HEK293 (cell line): ENCODE data around the gene MSRB3.

Experiments
- CTCF ChIP-seq: fragments of 450-650 bp; formaldehyde crosslinking; IDR thresholded peaks from 2 replicates; pipeline ENCODE4 v1.5.1; 2016; ENCODE audit warnings: missing biosample characterization, missing genetic modification characterization
- PBX3 ChIP-seq: sonication (generic); formaldehyde crosslinking; IDR thresholded peaks from 2 replicates; pipeline ENCODE4 v1.8.1; 2022; ENCODE audit warnings: mild to moderate bottlenecking, moderate library complexity, missing genetic modification reagents
- SETDB1 ChIP-seq: IDR thresholded peaks from one replicate; pipeline ENCODE4 v1.6.1; 2017; ENCODE audit warnings: mild to moderate bottlenecking, low read length, moderate library complexity, mixed read lengths; ENCODE audit not compliant: insufficient read length
- TCF7L2 ChIP-seq: IDR thresholded peaks from 2 replicates; pipeline ENCODE4 v1.6.1; 2011; ENCODE audit warnings: low read depth, mild to moderate bottlenecking, inconsistent platforms, low read length, moderate library complexity, borderline replicate concordance
- ZNF184 ChIP-seq: fragments of 450-650 bp; IDR thresholded peaks from 2 replicates; pipeline ENCODE4 v1.5.1; 2018; ENCODE audit warnings: missing biosample characterization, mild to moderate bottlenecking, missing genetic modification characterization
- ZNF274 ChIP-seq, 2 experiments: fragments of 200-500 bp in 1 of 2; fragments of 450-650 bp in 1 of 2; sonication (Bioruptor generic) in 1 of 2; formaldehyde crosslinking in 1 of 2; IDR thresholded peaks; 2 replicates each; pipeline versions ENCODE4 v1.5.1 to v1.6.1; 2014 to 2016; ENCODE audit warnings: borderline replicate concordance in 1 of 2, inconsistent platforms in 1 of 2, low read length in 1 of 2, missing biosample characterization in 1 of 2, missing genetic modification characterization in 1 of 2
- ZNF701 ChIP-seq: fragments of 450-650 bp; formaldehyde crosslinking; IDR thresholded peaks from 2 replicates; pipeline ENCODE4 v1.5.1; 2016; ENCODE audit warnings: missing biosample characterization, missing genetic modification characterization
- ZNF768 ChIP-seq: fragments of 450-650 bp; formaldehyde crosslinking; IDR thresholded peaks from 2 replicates; pipeline ENCODE4 v1.5.1; 2018; ENCODE audit warnings: missing biosample characterization, mild to moderate bottlenecking, missing genetic modification characterization
- ZNF785 ChIP-seq: fragments of 450-650 bp; formaldehyde crosslinking; IDR thresholded peaks from 2 replicates; pipeline ENCODE4 v1.5.1; 2016; ENCODE audit warnings: missing biosample characterization, missing genetic modification characterization

- TF ChIP-seq SETDB1 = no peak
- TF ChIP-seq ZNF274 (IDR thresholded peaks at IDR 0.05; ENCODE audit: low read length) = no peak
- TF ChIP-seq ZNF274 (tag by site-specific recombination; IDR thresholded peaks at IDR 0.05; ENCODE audit: borderline replicate concordance) = no peak
- TF ChIP-seq CTCF (tag by site-specific recombination) = no peak
- no peak; the same call in 1 of the 2 replicates for TF ChIP-seq TCF7L2
- no peak for TF ChIP-seq ZNF701 (tag by site-specific recombination)
- no peak for TF ChIP-seq ZNF785
- no peak for TF ChIP-seq ZNF768 (tag by site-specific recombination)
- TF ChIP-seq ZNF184 (tag by site-specific recombination) = no peak
- no peak for TF ChIP-seq PBX3 (CRISPR knock-in tag)
Measured at GRCh38 chr12:65368055-65368454, 89.6 kb downstream of the MSRB3 start.
